ENCODE data around the gene LYZL4.

Gene LYZL4

GRCh38 chr3:42371776-42372175 lies 38.6 kb downstream of the LYZL4 start:
- no peak for DNase-seq (ENCODE audit: low spot score)

DNA sequence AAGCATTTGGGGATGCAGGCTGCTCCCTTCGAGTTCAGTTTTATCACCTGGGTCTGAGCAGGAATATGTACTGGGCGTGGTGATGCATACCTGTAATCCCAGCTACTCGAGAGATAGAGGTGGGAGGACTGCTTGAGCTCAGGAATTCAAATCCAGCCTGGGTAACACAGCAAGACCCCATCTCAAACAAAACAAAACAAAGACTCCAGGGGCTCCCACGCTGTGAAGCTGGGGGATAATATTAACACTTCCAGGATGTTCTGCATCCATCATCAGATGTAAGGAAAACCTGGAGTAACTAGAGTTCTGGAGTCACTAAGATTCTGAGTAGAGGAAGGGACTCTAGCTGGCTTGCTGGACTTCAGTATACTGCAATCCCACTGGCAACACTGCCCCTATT lies 40.6 kb downstream of the LYZL4 start:
- no peak for DNase-seq (ENCODE audit: low spot score)

GRCh38 chr3:42369304-42369703 lies 41.1 kb downstream of the LYZL4 start:
- DNase-seq (ENCODE audit: low spot score), result no peak

GRCh38 chr3:42368861-42369260 lies 41.5 kb downstream of the LYZL4 start:
- DNase-seq (ENCODE audit: low spot score), result no peak

- DNase-seq (ENCODE audit: low spot score), result no peak
These were observed 42.5 kb downstream of the LYZL4 start for GRCh38 chr3:42367903-42368302.

DNA sequence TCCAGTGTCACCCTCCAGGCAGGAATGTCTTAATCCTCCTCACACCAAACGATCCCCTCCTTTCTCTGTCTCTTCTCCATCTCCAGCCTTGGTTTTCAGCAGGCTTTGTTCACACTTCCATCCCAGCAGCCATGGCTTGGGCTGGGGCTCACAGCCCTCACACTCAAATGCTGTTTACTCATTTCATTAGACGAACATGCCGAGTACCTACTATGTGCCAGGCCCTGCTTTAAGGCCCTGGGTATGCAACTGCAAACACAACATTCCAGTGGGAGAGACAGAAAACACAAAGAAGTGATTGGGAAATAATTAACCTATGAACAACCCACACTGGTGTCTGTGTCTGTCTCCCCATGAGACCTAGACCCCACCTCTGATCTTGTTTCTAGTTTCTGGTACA lies 43.9 kb downstream of the LYZL4 start:
- DNase-seq (ENCODE audit: low spot score), result no peak

DNA sequence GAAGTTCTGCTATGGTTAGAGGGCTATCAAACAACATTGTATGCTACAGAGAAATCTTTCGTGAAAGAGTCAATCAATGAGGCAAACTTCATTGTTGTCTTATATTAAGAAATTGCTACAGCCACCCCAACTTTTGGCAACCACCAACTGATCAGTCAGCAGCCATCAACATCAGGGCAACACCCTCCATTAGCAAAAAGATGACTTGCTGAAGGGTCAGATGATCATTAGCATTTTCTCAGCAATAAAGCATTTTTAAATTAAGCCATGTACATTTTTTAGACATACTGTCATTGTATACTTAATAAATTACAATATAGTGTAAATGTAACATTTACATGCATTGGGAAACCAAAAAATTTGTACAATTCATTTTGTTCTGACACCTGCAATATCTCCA lies 53.1 kb downstream of the LYZL4 start:
- DNase-seq (ENCODE audit: low spot score), result no peak

GRCh38 chr3:42355612-42356011 lies 54.8 kb downstream of the LYZL4 start:
- no peak for DNase-seq (ENCODE audit: low spot score)

DNA sequence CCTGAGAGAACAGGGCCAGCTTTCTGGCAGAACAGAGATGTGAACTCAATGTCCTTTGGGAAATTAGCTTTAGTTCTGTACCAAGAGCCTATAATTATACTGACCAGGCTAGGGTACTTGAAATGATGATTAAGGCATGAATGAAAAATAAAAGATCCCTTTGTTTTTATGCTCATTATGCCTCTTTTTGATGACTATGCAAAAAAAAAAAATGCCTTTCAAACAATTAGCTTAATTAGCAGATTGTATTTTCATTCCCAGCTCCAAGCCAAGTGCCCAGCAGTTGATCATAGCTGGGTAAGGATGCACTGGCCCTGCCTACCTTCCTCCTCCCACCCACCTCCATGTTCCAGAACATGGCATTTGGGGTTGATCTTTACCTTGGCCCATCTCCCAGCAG lies 56.8 kb downstream of the LYZL4 start:
- no peak for DNase-seq (ENCODE audit: low spot score)

DNA sequence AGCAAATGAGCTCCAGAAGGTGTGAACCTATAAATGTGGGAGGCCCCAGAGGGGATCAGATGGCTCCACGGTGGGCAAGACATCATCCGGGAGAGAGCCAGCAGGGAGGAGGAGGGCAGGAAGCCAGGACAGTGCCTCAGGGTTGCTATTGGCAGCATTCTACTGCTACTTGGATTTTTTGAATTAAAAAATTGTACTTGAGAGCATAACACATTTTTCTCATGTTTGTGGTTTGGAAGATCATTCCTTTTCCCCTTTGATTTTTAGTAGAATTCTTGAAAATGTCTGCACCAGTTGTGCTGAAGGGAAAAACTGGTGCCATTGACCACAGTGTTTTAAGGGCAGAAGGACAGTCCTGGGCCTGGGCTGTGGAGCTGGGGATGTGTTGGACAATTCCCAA lies 59.2 kb downstream of the LYZL4 start:
- DNase-seq (ENCODE audit: low spot score), result peak; percentile 65

GRCh38 chr3:42349765-42350594 lies 60.4 kb downstream of the LYZL4 start:
- no peak for DNase-seq (ENCODE audit: low spot score)

GRCh38 chr3:42347928-42348327 lies 62.5 kb downstream of the LYZL4 start:
- DNase-seq (ENCODE audit: low spot score), result no peak
